ENCODE measurements around the gene COPS3. TPM values are rescaled to one million over a fixed set of nuclear protein-coding genes. Genes with fewer than 3 reads are reported as not detected.
A peak's percentile ranks its signal among the peaks of the same experiment; 100 is the strongest.

The COPS3 gene
- total and polyA plus RNA-seq, 9 of the 15 experiments (the other 6 are each of a cell fraction or from before 2014, with no cell fraction given): 92.4 to 295 (median 167) TPM

DNA sequence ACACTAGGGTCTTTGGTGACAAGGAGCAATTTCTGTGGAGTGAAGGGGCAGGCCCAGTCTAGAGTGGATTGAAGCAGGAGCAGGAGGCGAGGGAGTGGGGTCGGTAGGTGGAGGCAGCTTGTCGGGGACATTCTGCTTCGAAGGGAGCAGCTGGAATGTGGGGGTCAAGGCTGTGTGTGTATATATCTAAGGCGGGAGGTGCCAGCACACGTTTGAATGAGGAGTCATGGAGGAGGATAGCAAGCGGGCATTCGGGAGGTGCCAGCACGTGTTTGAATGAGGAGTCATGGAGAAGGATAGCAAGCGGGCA is 39.8 kb upstream of the COPS3 start:
- ATAC-seq (no peak), FAIRE-seq (no peak), DNase-seq (ENCODE audit: extremely low read depth in 1 of 4, low spot score in 3 of 4) (peak in 1 of 4 experiments; percentile 3)
- Histone ChIP-seq H3K36me3 (ENCODE audit: control insufficient read depth, insufficient read depth, low read length) (0 out of 3 replicates have a peak, but pooled peaks cover 3% of the 10 kb centered on the region), H2AFZ (ENCODE audit: low read depth, low read length) (no peak overlapping the region), H3K4me2 (ENCODE audit: insufficient read depth, low read length) (no peak overlapping the region), H3K9me1 (ENCODE audit: control insufficient read depth, insufficient read depth, low read length) (no peaks in the 10 kb centered on the region), H3K9me3 (replicated peaks; ENCODE audit: control insufficient read depth, insufficient read depth, low read depth, low read length) (no peaks in the 10 kb centered on the region), H3K27ac (ENCODE audit: extremely low read depth, low read depth, low read length) (no peak overlapping the region), H3K4me1 (replicated peaks in 1 of 2; ENCODE audit: control insufficient read depth in 2 of 2, insufficient read depth in 2 of 2, low read length in 2 of 2) (no peaks in the 10 kb centered on the region), H4K20me1 (replicated peaks; ENCODE audit: control insufficient read depth, insufficient read depth, low read length) (no peaks in the 10 kb centered on the region), H3K79me2 (ENCODE audit: control insufficient read depth, insufficient read depth, low read length) (no peaks in the 10 kb centered on the region), H3K27me3 (ENCODE audit: control insufficient read depth in 2 of 2, insufficient read depth in 2 of 2, low read length in 2 of 2) (no peaks in the 10 kb centered on the region), H3K9ac (ENCODE audit: insufficient read depth in 1 of 2, low read depth in 2 of 2, low read length in 2 of 2) (0 out of 4 replicates have a peak overlapping the region, but pooled peaks of 1 of the 2 experiments have one; percentile 13), H3K4me3 (no peak overlapping the region)
- POLR2A ChIA-PET: no interaction called here
- in situ Hi-C loops (cut with MboI): no loop called here
- 73% methylated on average over 9 of the region's 10 CpGs for WGBS (ENCODE audit: insufficient coverage, low coverage, missing lambda C conversion rate)
- no TSS peak for BruUV-seq (replicated peaks)
- intact Hi-C loops (cut with micrococcal nuclease): no loop called here
- TF ChIP-seq, protein P1, sequence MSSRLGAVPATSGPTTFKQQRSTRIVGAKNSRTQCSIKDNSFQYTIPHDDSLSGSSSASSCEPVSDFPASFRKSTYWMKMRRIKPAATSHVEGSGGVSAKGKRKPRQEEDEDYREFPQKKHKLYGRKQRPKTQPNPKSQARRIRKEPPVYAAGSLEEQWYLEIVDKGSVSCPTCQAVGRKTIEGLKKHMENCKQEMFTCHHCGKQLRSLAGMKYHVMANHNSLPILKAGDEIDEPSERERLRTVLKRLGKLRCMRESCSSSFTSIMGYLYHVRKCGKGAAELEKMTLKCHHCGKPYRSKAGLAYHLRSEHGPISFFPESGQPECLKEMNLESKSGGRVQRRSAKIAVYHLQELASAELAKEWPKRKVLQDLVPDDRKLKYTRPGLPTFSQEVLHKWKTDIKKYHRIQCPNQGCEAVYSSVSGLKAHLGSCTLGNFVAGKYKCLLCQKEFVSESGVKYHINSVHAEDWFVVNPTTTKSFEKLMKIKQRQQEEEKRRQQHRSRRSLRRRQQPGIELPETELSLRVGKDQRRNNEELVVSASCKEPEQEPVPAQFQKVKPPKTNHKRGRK (tag; IDR thresholded peaks at IDR 0.05): no peak
- CTCF ChIA-PET (ENCODE audit: low intra/inter-chr PET ratio): no interaction called here

DNA sequence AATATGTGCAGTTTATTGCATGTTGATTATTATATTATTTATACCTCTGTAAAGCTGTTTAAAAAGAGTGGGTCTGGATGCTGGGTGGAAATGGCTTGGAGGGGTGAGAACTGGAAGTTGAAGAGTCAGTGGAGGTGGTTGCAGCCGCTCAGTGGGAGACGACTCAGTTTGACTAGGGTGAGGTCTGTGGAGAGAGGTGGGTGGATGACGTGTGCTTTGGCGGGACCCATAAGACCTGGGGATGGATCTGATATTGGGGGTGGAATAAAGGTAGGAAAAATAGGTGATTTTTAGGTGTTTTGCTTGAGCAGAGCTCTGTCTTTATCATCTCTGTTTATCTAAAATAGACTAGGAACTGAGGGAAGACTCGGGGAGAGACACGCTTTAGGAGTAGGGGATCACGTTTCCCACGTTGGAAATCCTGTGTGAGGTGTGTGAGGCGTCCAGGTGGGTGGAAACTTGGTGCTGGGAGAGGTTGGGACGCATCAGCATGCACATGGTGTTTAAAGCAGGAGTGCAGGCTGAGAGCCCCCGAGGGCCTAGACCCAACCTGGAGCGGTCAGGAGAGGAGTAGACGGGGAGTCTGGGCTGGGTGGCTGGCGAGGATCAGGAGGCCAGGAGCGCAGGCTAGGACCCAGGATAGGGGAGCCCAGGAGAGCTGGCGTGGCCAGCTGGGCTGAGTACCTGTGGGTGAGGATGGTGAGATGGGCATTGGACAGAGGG is 39.3 kb upstream of the COPS3 start:
- ChIA-PET POLR2A (no interaction called here), CTCF (ENCODE audit: low intra/inter-chr PET ratio) (no interaction called here)
- WGBS (ENCODE audit: insufficient coverage, low coverage, missing lambda C conversion rate): 65% methylated on average over 14 of the region's 16 CpGs
- H3K4me2 ChIP-seq (ENCODE audit: insufficient read depth, low read length): no peak overlapping the region
- H3K4me1 ChIP-seq (replicated peaks in 1 of 2; ENCODE audit: control insufficient read depth in 2 of 2, insufficient read depth in 2 of 2, low read length in 2 of 2): no peaks in the 10 kb centered on the region; a peak in 1 of 5 replicates
- H3K4me3 ChIP-seq: no peak overlapping the region
- in situ Hi-C loops (cut with MboI) (no loop called here), intact Hi-C loops (cut with micrococcal nuclease) (no loop called here)
- H3K27me3 ChIP-seq (ENCODE audit: control insufficient read depth in 2 of 2, insufficient read depth in 2 of 2, low read length in 2 of 2): no peaks in the 10 kb centered on the region
- no peak for FAIRE-seq
- no TSS peak for BruUV-seq (replicated peaks)
- TF ChIP-seq ZNF76 (CRISPR knock-in tag; IDR thresholded peaks at IDR 0.05; ENCODE audit: borderline replicate concordance) (no peak), MEF2D (tag; conservative IDR thresholded peaks at IDR 0.05; ENCODE audit: low read depth) (no peak), HDAC8 (tag; IDR thresholded peaks at IDR 0.05) (no peak), RAD51 (IDR thresholded peaks at IDR 0.05; ENCODE audit: borderline replicate concordance, low read depth) (no peak), PHF8 (IDR thresholded peaks at IDR 0.05; ENCODE audit: borderline replicate concordance, low read length) (no peak), SNIP1 (IDR thresholded peaks at IDR 0.05; ENCODE audit: low read depth) (no peak), SRSF9 (IDR thresholded peaks at IDR 0.05; ENCODE audit: borderline replicate concordance, low read depth, low read length) (no peak), ZFPM2 (CRISPR knock-in tag; IDR thresholded peaks at IDR 0.05) (no peak)
- no peaks in the 10 kb centered on the region for H3K79me2 ChIP-seq (ENCODE audit: control insufficient read depth, insufficient read depth, low read length)
- H3K9ac ChIP-seq (ENCODE audit: insufficient read depth in 1 of 2, low read depth in 2 of 2, low read length in 2 of 2): no peak overlapping the region
- 0 out of 3 replicates have a peak, but pooled peaks cover 3% of the 10 kb centered on the region for H3K36me3 ChIP-seq (ENCODE audit: control insufficient read depth, insufficient read depth, low read length)
- no peak for DNase-seq (ENCODE audit: extremely low read depth in 1 of 4, low spot score in 3 of 4)
- no peaks in the 10 kb centered on the region for H3K9me3 ChIP-seq (replicated peaks; ENCODE audit: control insufficient read depth, insufficient read depth, low read depth, low read length)
- no peak overlapping the region for H3K27ac ChIP-seq (ENCODE audit: extremely low read depth, low read depth, low read length)
- H4K20me1 ChIP-seq (replicated peaks; ENCODE audit: control insufficient read depth, insufficient read depth, low read length): no peaks in the 10 kb centered on the region
- H2AFZ ChIP-seq (ENCODE audit: low read depth, low read length): no peak overlapping the region
- no peaks in the 10 kb centered on the region for H3K9me1 ChIP-seq (ENCODE audit: control insufficient read depth, insufficient read depth, low read length)
- no peak for ATAC-seq

All from K562 (cell line).